Measurements from ENCODE around the gene CAPN14. TPM values are rescaled to one million over a fixed set of nuclear protein-coding genes. Genes with fewer than 3 reads are reported as not detected.

Gene CAPN14
- total RNA-seq, 1 donor from 2014 or later: 0.47 TPM

- Mint-ChIP-seq H3K36me3 (ENCODE audit: low read depth) (no peaks in the 10 kb centered on the region), H3K27me3 (ENCODE audit: low read depth) (no peaks in the 10 kb centered on the region), H3K27ac (ENCODE audit: unreplicated experiment) (no peak overlapping the region), H3K4me1 (no peaks in the 10 kb centered on the region), H3K4me3 (no peak overlapping the region), H3K9me3 (no peaks in the 10 kb centered on the region)
- TF ChIP-seq, protein P1, sequence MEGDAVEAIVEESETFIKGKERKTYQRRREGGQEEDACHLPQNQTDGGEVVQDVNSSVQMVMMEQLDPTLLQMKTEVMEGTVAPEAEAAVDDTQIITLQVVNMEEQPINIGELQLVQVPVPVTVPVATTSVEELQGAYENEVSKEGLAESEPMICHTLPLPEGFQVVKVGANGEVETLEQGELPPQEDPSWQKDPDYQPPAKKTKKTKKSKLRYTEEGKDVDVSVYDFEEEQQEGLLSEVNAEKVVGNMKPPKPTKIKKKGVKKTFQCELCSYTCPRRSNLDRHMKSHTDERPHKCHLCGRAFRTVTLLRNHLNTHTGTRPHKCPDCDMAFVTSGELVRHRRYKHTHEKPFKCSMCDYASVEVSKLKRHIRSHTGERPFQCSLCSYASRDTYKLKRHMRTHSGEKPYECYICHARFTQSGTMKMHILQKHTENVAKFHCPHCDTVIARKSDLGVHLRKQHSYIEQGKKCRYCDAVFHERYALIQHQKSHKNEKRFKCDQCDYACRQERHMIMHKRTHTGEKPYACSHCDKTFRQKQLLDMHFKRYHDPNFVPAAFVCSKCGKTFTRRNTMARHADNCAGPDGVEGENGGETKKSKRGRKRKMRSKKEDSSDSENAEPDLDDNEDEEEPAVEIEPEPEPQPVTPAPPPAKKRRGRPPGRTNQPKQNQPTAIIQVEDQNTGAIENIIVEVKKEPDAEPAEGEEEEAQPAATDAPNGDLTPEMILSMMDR (conservative IDR thresholded peaks at IDR 0.05): no peak
- no peak for DNase-seq (ENCODE audit: low read depth, low spot score)
Observed at GRCh38 chr2:31205186-31205585, 12.1 kb downstream of the CAPN14 start.

DNA sequence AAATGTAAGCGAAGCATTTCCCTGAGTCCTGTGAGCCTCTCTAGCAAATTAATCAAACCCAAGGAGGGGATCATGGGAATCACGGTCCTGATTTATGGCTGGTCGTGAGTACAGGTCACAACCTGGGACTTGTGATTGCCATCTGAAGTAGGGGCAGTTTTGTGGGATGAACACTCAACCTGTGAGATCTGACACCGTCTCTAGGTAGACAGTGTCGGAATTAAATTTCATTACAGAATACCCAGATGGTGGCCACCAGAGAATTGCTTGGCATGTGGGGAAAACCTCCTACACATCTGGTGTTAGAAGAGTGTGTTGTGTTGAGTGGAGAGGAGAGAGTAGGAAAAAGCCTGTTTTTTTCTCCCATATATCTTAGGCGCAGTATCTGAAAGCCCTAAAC is 12.5 kb downstream of the CAPN14 start:
- no peak overlapping the region for H3K27ac Mint-ChIP-seq (ENCODE audit: unreplicated experiment)
- H3K4me1 Mint-ChIP-seq: no peaks in the 10 kb centered on the region
- TF ChIP-seq, protein P1 (conservative IDR thresholded peaks at IDR 0.05): no peak

DNA sequence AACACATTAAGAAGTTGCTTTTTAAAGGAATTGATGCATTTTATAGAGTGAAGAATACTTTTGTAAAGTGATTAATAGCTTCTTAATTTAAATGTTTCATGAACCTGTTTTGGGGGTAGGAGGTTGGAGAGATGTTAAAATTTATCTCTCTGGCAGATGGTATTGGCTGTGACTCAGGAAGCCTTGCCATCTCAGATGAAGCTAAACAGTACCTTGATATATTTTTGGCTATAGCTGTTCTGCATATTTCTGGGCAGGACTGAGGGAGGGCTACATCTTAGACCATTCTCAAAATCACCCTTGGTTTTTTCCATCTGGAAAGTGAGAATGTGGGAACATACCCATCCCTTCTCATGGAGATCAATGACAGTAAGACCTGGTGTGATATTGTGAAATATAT is 13.4 kb downstream of the CAPN14 start:
- TF ChIP-seq, protein P1 (conservative IDR thresholded peaks at IDR 0.05): no peak
- no peaks in the 10 kb centered on the region for H3K4me1 Mint-ChIP-seq
- H3K9me3 Mint-ChIP-seq: no peaks in the 10 kb centered on the region
- no peak overlapping the region for H3K27ac Mint-ChIP-seq (ENCODE audit: unreplicated experiment)
- no peak overlapping the region for H3K4me3 Mint-ChIP-seq
- no peak for DNase-seq (ENCODE audit: low read depth, low spot score)
- H3K36me3 Mint-ChIP-seq (ENCODE audit: low read depth): no peaks in the 10 kb centered on the region
- H3K27me3 Mint-ChIP-seq (ENCODE audit: low read depth): no peaks in the 10 kb centered on the region

More for the DNA sequence above, 12.5 kb downstream of the CAPN14 start:
- no peak for DNase-seq (ENCODE audit: low read depth, low spot score)
- Mint-ChIP-seq H3K27me3 (ENCODE audit: low read depth) (no peaks in the 10 kb centered on the region), H3K36me3 (ENCODE audit: low read depth) (no peaks in the 10 kb centered on the region), H3K9me3 (no peaks in the 10 kb centered on the region), H3K4me3 (no peak overlapping the region)

GRCh38 chr2:31202833-31203232 is 14.5 kb downstream of the CAPN14 start:
- Mint-ChIP-seq H3K36me3 (ENCODE audit: low read depth) (no peaks in the 10 kb centered on the region), H3K27ac (ENCODE audit: unreplicated experiment) (no peak overlapping the region)
- no peak for DNase-seq (ENCODE audit: low read depth, low spot score)

GRCh38 chr2:31202041-31202440 is 15.3 kb downstream of the CAPN14 start:
- H3K4me1 Mint-ChIP-seq: no peaks in the 10 kb centered on the region
- no peaks in the 10 kb centered on the region for H3K36me3 Mint-ChIP-seq (ENCODE audit: low read depth)
- DNase-seq (ENCODE audit: low read depth, low spot score): no peak
- no peaks in the 10 kb centered on the region for H3K27me3 Mint-ChIP-seq (ENCODE audit: low read depth)
- TF ChIP-seq, protein P1 (conservative IDR thresholded peaks at IDR 0.05): no peak
- H3K4me3 Mint-ChIP-seq: no peak overlapping the region
- H3K27ac Mint-ChIP-seq (ENCODE audit: unreplicated experiment): no peak overlapping the region
- no peaks in the 10 kb centered on the region for H3K9me3 Mint-ChIP-seq

More at GRCh38 chr2:31202833-31203232, 14.5 kb downstream of the CAPN14 start:
- TF ChIP-seq, protein P1 (conservative IDR thresholded peaks at IDR 0.05): no peak
- no peaks in the 10 kb centered on the region for H3K9me3 Mint-ChIP-seq
- no peaks in the 10 kb centered on the region for H3K27me3 Mint-ChIP-seq (ENCODE audit: low read depth)
- no peaks in the 10 kb centered on the region for H3K4me1 Mint-ChIP-seq
- H3K4me3 Mint-ChIP-seq: no peak overlapping the region

DNA sequence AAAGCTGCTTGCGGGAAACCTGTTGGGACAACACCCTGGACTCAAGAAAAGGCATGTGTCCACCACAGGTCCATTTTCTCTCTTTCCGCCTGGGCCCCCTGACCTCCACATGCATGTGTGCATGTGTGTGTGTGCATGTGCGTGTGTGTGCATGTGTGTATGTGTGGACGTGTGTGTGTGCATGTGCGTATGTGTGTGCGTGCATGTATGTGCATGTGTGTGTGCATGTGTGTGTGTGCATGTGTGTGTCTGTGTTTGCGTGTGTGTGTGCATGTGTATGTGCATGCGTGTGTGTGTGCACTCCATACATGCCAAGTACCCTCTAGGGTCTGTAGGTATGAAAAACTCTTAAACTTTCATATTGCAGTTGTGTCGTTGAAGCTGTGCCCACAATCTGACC is 16.3 kb downstream of the CAPN14 start:
- Mint-ChIP-seq H3K36me3 (ENCODE audit: low read depth) (no peaks in the 10 kb centered on the region), H3K27me3 (ENCODE audit: low read depth) (no peaks in the 10 kb centered on the region), H3K4me3 (no peak overlapping the region), H3K9me3 (no peaks in the 10 kb centered on the region), H3K4me1 (no peaks in the 10 kb centered on the region), H3K27ac (ENCODE audit: unreplicated experiment) (peak overlapping the region; percentile 55)
- TF ChIP-seq, protein P1 (conservative IDR thresholded peaks at IDR 0.05): no peak
- no peak for DNase-seq (ENCODE audit: low read depth, low spot score)
